ENCODE measurements around the gene TENM4.

TENM4 gene

GRCh38 chr11:78690352-78690987 lies 750.4 kb downstream of the TENM4 start:
- peaks cover 20% of the 10 kb centered on the region for H3K36me3 ChIP-seq (ENCODE audit: control insufficient read depth, insufficient read depth, low read length)
- 80 to 95% methylated on average over 2 of the region's 2 CpGs for WGBS, 2 experiments

GRCh38 chr11:78689585-78690153 lies 751.2 kb downstream of the TENM4 start:
- WGBS, 2 experiments = 86 to 89% methylated on average over 5 of the region's 5 CpGs
- no peaks in the 10 kb centered on the region for H3K27me3 ChIP-seq (ENCODE audit: control insufficient read depth, insufficient read depth, low read length, poor library complexity, severe bottlenecking)
- no peaks in the 10 kb centered on the region for H3K4me1 ChIP-seq (ENCODE audit: control insufficient read depth, insufficient read depth, low read length)
- peaks cover 25% of the 10 kb centered on the region for H3K36me3 ChIP-seq (ENCODE audit: control insufficient read depth, insufficient read depth, low read length)
- no peaks in the 10 kb centered on the region for H3K9me3 ChIP-seq (ENCODE audit: control insufficient read depth, low read length)
- H3K4me3 ChIP-seq (ENCODE audit: insufficient read depth, low read depth, low read length) = no peak overlapping the region
- no peak overlapping the region for H3K27ac ChIP-seq (ENCODE audit: insufficient read depth, low read depth, low read length, poor library complexity, severe bottlenecking)

More at GRCh38 chr11:78690352-78690987, 750.4 kb downstream of the TENM4 start:
- Histone ChIP-seq H3K9me3 (ENCODE audit: control insufficient read depth, low read length) (no peaks in the 10 kb centered on the region), H3K27me3 (ENCODE audit: control insufficient read depth, insufficient read depth, low read length, poor library complexity, severe bottlenecking) (no peaks in the 10 kb centered on the region), H3K4me3 (ENCODE audit: insufficient read depth, low read depth, low read length) (no peak overlapping the region), H3K27ac (ENCODE audit: insufficient read depth, low read depth, low read length, poor library complexity, severe bottlenecking) (no peak overlapping the region), H3K4me1 (ENCODE audit: control insufficient read depth, insufficient read depth, low read length) (no peaks in the 10 kb centered on the region)

DNA sequence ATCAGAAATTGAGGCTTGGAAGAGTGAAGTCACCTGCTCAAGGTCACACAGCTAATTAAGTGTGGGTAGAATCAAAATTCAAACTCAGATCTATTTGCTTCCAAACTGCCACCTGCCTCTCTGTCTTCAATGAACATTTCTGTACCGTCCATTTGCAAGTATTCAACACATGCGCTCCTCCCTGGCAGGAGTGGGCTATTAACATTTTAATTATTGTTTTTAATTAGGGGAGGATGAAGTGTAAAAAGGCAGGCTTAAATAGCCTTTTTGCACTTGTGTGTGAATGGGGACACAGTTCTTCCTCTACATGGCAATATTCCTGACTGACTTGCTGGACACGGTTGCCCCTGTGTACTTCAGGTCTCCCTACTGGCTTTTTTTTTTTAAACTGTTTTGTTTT lies 751.7 kb downstream of the TENM4 start:
- Histone ChIP-seq H3K9me3 (ENCODE audit: control insufficient read depth, low read length) (no peaks in the 10 kb centered on the region), H3K36me3 (ENCODE audit: control insufficient read depth, insufficient read depth, low read length) (peaks cover 28% of the 10 kb centered on the region), H3K27ac (ENCODE audit: insufficient read depth, low read depth, low read length, poor library complexity, severe bottlenecking) (no peak overlapping the region), H3K4me3 (ENCODE audit: insufficient read depth, low read depth, low read length) (no peak overlapping the region), H3K27me3 (ENCODE audit: control insufficient read depth, insufficient read depth, low read length, poor library complexity, severe bottlenecking) (no peaks in the 10 kb centered on the region), H3K4me1 (ENCODE audit: control insufficient read depth, insufficient read depth, low read length) (no peaks in the 10 kb centered on the region)
- 83 to 90% methylated on average over 3 of the region's 3 CpGs for WGBS, 2 experiments

- WGBS, 2 experiments = 88 to 91% methylated on average over 1 of the region's 1 CpG
Measured at GRCh38 chr11:78688460-78688859, 752.4 kb downstream of the TENM4 start.

DNA sequence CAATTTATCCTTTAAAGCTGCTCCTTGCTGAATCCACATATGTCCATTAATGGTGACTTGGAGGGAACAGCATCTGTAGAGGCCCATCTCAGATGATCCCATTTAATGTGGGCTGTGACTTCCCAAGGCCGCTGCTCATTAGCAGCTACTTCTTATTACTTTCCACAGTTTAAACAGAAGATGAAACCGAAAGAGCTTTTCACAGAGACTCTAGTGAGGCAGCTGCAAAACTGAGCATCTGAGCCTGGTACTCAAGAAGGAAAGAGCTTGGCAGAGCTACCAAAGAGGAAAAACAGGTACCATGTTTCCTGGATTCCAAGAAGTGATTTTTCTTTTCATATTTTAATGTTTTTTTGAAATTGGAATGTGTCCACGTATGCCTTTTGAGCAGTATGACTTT lies 755.7 kb downstream of the TENM4 start:
- H3K9me3 ChIP-seq (ENCODE audit: control insufficient read depth, low read length) = no peaks in the 10 kb centered on the region
- H3K4me1 ChIP-seq (ENCODE audit: control insufficient read depth, insufficient read depth, low read length) = no peaks in the 10 kb centered on the region
- H3K27me3 ChIP-seq (ENCODE audit: control insufficient read depth, insufficient read depth, low read length, poor library complexity, severe bottlenecking) = no peaks in the 10 kb centered on the region
- H3K36me3 ChIP-seq (ENCODE audit: control insufficient read depth, insufficient read depth, low read length) = peaks cover 29% of the 10 kb centered on the region
- H3K4me3 ChIP-seq (ENCODE audit: insufficient read depth, low read depth, low read length) = no peak overlapping the region
- 90 to 96% methylated on average over 3 of the region's 3 CpGs for WGBS, 2 experiments
- H3K27ac ChIP-seq (ENCODE audit: insufficient read depth, low read depth, low read length, poor library complexity, severe bottlenecking) = no peak overlapping the region

More at GRCh38 chr11:78688460-78688859, 752.4 kb downstream of the TENM4 start:
- Histone ChIP-seq H3K27me3 (ENCODE audit: control insufficient read depth, insufficient read depth, low read length, poor library complexity, severe bottlenecking) (no peaks in the 10 kb centered on the region), H3K36me3 (ENCODE audit: control insufficient read depth, insufficient read depth, low read length) (peaks cover 29% of the 10 kb centered on the region), H3K27ac (ENCODE audit: insufficient read depth, low read depth, low read length, poor library complexity, severe bottlenecking) (no peak overlapping the region), H3K4me1 (ENCODE audit: control insufficient read depth, insufficient read depth, low read length) (no peaks in the 10 kb centered on the region), H3K4me3 (ENCODE audit: insufficient read depth, low read depth, low read length) (no peak overlapping the region), H3K9me3 (ENCODE audit: control insufficient read depth, low read length) (no peaks in the 10 kb centered on the region)

DNA sequence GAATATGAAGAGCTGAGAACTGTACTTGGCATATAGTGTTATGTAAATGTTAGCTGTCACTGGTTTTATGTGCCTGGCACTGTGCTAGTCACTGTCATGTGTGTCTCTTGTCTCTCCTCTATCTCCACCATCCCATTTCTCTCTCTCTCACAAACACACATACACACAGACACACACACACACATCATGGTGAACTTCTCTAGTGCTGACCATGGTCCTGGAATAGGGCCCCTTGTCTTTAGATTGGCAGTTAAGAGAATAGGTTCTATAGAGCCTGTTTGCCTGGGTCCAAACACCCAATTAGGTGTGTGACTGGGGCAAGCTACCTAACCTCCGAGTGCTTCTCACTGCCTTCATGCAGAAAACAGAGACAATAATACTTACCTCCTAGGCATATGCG lies 756.5 kb downstream of the TENM4 start:
- Histone ChIP-seq H3K4me3 (ENCODE audit: insufficient read depth, low read depth, low read length) (no peak overlapping the region), H3K27me3 (ENCODE audit: control insufficient read depth, insufficient read depth, low read length, poor library complexity, severe bottlenecking) (no peaks in the 10 kb centered on the region), H3K36me3 (ENCODE audit: control insufficient read depth, insufficient read depth, low read length) (peaks cover 29% of the 10 kb centered on the region), H3K27ac (ENCODE audit: insufficient read depth, low read depth, low read length, poor library complexity, severe bottlenecking) (no peak overlapping the region), H3K4me1 (ENCODE audit: control insufficient read depth, insufficient read depth, low read length) (no peaks in the 10 kb centered on the region), H3K9me3 (ENCODE audit: control insufficient read depth, low read length) (no peaks in the 10 kb centered on the region)
- 95 to 97% methylated on average over 2 of the region's 2 CpGs for WGBS, 2 experiments

GRCh38 chr11:78683774-78684173 lies 757.1 kb downstream of the TENM4 start:
- Histone ChIP-seq H3K36me3 (ENCODE audit: control insufficient read depth, insufficient read depth, low read length) (peaks cover 29% of the 10 kb centered on the region), H3K4me3 (ENCODE audit: insufficient read depth, low read depth, low read length) (no peak overlapping the region), H3K27me3 (ENCODE audit: control insufficient read depth, insufficient read depth, low read length, poor library complexity, severe bottlenecking) (no peaks in the 10 kb centered on the region), H3K27ac (ENCODE audit: insufficient read depth, low read depth, low read length, poor library complexity, severe bottlenecking) (no peak overlapping the region), H3K4me1 (ENCODE audit: control insufficient read depth, insufficient read depth, low read length) (no peaks in the 10 kb centered on the region), H3K9me3 (ENCODE audit: control insufficient read depth, low read length) (no peaks in the 10 kb centered on the region)
- 87 to 90% methylated on average over 5 of the region's 5 CpGs for WGBS, 2 experiments

DNA sequence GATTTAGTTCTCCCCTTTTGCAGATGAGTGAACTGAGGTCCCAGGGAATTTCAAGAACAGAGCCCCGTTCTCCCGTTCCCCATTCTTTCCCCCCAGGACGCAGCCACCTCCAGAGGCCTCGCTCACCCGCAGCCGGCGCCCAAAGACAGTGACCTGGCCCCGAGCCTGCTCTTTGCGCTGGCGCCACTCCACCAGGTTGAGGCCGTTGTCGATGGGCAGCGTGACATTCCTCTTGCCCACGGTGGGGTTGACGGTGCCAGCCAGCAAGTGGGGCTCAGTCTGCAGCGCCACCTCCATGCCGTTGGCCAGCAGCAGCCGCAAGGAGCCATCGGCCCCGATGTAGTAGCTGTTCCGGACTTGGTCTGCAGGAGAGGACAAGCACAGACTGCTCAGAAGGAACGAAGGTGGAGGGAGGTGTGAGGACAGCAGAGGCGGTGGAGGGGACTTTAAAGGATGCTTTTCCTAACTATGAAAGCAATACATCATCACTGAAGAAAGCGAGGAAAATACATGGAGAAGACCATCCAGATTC lies 764.7 kb downstream of the TENM4 start:
- Histone ChIP-seq H3K4me1 (ENCODE audit: control insufficient read depth, insufficient read depth, low read length) (no peaks in the 10 kb centered on the region), H3K9me3 (ENCODE audit: control insufficient read depth, low read length) (no peaks in the 10 kb centered on the region), H3K36me3 (ENCODE audit: control insufficient read depth, insufficient read depth, low read length) (peaks cover 22% of the 10 kb centered on the region), H3K27ac (ENCODE audit: insufficient read depth, low read depth, low read length, poor library complexity, severe bottlenecking) (no peak overlapping the region), H3K4me3 (ENCODE audit: insufficient read depth, low read depth, low read length) (no peak overlapping the region), H3K27me3 (ENCODE audit: control insufficient read depth, insufficient read depth, low read length, poor library complexity, severe bottlenecking) (no peaks in the 10 kb centered on the region)
- 93 to 94% methylated on average over 23 of the region's 24 CpGs for WGBS, 2 experiments

DNA sequence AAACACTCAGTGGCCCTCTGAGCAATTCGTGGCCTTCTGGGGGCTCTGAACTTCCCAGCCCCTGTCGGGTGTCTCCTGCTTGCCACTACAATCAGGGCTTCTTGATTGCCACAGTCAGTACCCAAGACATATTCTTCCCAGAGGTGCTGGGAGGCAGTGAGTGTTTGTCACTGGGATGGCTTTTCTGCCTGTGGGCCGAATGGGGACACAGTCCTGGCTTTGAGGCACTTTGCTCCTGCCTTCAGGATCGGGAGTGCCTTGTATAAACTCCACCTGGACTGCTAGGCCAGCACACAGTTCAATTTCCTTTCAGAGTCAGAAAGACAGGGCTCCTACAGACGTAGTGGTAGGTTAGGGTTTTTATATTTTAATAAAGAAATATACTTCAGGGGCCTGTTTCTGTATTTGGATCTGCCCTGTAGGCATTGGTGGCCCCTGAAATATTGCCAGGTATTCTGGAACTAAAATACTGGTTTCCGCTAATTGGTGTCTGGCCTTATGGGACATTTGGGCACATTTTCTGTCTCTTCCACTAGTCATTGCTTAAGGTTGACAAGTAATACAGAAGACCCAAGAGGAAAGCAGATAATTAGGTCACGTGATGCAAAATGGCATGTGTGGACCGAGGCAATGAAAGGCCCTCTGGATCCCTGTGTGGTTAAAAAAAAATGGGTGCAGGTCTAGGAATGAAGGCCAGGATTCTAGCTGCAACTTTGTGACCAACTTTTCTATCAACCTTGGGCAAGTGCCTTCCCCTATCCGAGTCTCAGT lies 767.8 kb downstream of the TENM4 start:
- H3K36me3 ChIP-seq (ENCODE audit: control insufficient read depth, insufficient read depth, low read length) = peaks cover 42% of the 10 kb centered on the region
- H3K27me3 ChIP-seq (ENCODE audit: control insufficient read depth, insufficient read depth, low read length, poor library complexity, severe bottlenecking) = no peaks in the 10 kb centered on the region
- no peak overlapping the region for H3K27ac ChIP-seq (ENCODE audit: insufficient read depth, low read depth, low read length, poor library complexity, severe bottlenecking)
- H3K4me1 ChIP-seq (ENCODE audit: control insufficient read depth, insufficient read depth, low read length) = no peaks in the 10 kb centered on the region
- no peaks in the 10 kb centered on the region for H3K9me3 ChIP-seq (ENCODE audit: control insufficient read depth, low read length)
- 93 to 94% methylated on average over 7 to 9 of the region's 9 CpGs for WGBS, 2 experiments
- no peak overlapping the region for H3K4me3 ChIP-seq (ENCODE audit: insufficient read depth, low read depth, low read length)

- 95 to 96% methylated on average over 17 of the region's 17 CpGs for WGBS, 2 experiments
- H3K27ac ChIP-seq (ENCODE audit: insufficient read depth, low read depth, low read length, poor library complexity, severe bottlenecking) = no peak overlapping the region
- H3K4me3 ChIP-seq (ENCODE audit: insufficient read depth, low read depth, low read length) = no peak overlapping the region
- H3K9me3 ChIP-seq (ENCODE audit: control insufficient read depth, low read length) = no peaks in the 10 kb centered on the region
- no peaks in the 10 kb centered on the region for H3K27me3 ChIP-seq (ENCODE audit: control insufficient read depth, insufficient read depth, low read length, poor library complexity, severe bottlenecking)
- peaks cover 57% of the 10 kb centered on the region for H3K36me3 ChIP-seq (ENCODE audit: control insufficient read depth, insufficient read depth, low read length)
- H3K4me1 ChIP-seq (ENCODE audit: control insufficient read depth, insufficient read depth, low read length) = no peaks in the 10 kb centered on the region
Measured at GRCh38 chr11:78669249-78669648, 771.6 kb downstream of the TENM4 start.

All from ectodermal cell (in vitro differentiated cells).